Ureter (tissue), 1 donor: ENCODE data around the gene LHPP. TPM values are rescaled to one million over a fixed set of nuclear protein-coding genes. Genes with fewer than 3 reads are reported as not detected.
A peak's percentile ranks its signal among the peaks of the same experiment; 100 is the strongest.
"Not testable (repeated sequence)": the region's sequence is repeated elsewhere in the genome, so short reads cannot be mapped to it uniquely, and the experiment has no call there.

Experiments used
- DNase-seq: peaks from one replicate; pipeline ENCODE4 v3.0.0-alpha.2; 2020; ENCODE audit warnings: low spot score
- total RNA-seq: library from RNA; stranded (reverse); gene quantifications from one replicate; pipeline ENCODE4 v1.2.4, GENCODE V29; 2023
- donor health status: DM: yes; HTN: yes; CAD: no.

The LHPP gene
- 37.9 TPM for total RNA-seq

DNA sequence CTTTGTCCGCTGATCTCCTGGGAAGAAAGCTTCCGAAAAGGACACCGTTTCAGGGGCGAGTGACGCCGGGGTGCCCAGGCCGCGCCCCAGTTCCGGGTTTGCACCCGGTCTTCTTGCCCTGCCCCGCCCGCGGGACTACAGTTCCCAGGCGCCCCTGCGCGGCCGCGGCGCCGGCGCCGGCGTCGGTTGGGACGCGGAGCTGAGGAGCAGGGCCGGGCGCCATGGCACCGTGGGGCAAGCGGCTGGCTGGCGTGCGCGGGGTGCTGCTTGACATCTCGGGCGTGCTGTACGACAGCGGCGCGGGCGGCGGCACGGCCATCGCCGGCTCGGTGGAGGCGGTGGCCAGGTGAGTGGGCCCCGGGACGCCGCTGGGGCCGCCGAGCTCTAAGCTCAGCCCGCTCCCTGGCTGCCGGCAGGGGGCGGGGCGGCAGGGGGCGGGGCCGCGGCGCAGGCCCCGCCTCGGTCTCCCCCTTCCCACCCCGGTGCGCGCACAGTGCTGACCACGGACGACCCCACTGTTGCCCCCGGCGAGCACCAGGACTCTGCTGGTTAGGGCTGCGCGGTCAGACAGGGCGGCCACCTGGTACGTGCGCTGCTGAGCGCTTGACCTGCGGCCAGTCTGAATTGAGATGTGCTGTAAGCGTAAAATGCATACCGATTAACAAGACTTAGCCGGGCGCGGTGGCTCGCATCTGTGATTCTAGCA, at the start of gene LHPP:
Gene LHPP, plus strand, starts transcription at position 182 of the 706 bp plus-strand sequence. Its CDS starts 40 bp downstream, at position 222.
- DNase-seq = peak; percentile 84

- DNase-seq = no peak
Observed at GRCh38 chr10:124414076-124414475, 47.5 kb upstream of the LHPP start.

DNA sequence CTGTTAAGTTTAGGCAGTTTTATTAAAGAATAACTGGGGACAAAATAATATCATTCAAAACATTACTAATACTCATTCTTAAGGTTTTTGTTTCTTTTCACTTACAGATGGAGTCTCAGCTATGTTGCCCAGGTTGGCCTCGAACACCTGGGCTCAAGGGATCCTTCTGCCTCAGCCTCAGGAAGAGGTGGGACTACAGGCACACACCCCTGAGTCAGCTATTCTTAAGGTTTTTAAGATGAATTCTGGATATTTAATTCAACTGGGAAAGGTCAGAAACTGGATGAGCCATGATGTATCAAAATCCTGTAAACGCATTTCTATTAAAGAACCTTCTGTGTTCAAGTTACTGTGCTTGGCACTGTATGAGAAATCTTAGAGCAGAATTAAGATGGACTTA, 46.4 kb upstream of the LHPP start:
- DNase-seq = no peak

GRCh38 chr10:124416733-124417132, 44.9 kb upstream of the LHPP start:
- DNase-seq = no peak

- peak; percentile 52 for DNase-seq
Observed at GRCh38 chr10:124417895-124418725, 43.5 kb upstream of the LHPP start.

DNA sequence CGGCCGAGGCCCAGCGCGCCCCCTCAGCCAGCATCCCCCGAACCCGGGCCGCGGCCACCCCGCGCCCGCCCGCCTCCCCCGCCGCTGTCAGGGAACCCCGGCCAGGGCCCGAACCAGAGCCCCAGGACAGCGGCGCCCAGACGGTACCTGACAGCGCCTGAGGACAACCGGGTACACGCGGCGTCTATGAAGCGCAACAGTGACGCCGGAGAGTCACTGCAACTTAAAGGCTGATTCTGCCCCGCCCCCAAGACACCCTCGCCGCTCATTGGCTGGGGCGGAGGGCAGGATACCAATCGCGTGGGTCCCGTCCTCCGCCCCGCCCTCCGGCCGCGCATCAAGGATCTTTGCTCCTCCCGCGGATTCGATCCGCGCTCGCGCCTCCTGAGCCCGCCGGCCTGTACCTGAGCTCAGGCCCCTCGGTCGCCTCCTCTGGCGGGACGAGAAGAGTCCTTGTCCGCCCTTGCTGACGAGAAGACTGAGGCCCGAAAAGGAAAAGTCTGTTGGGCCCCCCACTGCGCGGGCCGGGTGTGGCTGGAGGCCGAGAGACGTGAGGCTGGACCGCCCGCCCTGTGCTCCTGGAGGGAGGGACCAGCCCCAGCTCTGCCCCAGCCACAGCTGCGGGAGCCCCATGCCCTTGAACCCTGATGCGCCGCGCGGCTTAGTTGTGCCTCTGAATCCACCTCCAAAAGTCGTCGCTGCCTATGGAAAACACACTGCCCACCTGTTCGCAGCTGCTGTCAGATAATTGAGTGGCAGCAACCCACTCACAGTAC, 42.7 kb upstream of the LHPP start, which contains the start of gene OAT:
Gene OAT, minus strand, starts transcription at position 198 of the 776 bp plus-strand sequence. CDS start 6,752 bp downstream, outside the sequence.
- peak; percentile 96 for DNase-seq

DNA sequence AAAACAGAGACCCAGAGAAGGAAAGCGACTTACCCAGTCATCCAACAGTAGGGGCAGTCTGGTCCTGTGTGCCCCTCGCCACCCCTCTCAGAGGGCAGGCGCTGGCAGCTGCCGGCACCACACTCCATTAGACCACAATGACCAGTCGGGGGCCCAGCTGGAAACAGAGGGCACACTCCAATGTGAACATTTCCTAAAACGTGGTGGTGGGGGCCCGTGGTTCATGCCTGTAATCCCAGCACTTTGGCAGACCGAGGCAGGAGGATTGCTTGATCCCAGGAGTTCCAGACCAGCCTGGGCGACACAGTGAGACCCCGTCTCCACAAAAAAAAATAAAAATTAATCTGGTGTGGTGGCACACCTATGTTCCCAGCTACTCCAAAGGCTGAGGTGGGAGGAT, 42.0 kb upstream of the LHPP start:
- no peak for DNase-seq

- DNase-seq = no peak
Observed at GRCh38 chr10:124420254-124420653, 41.4 kb upstream of the LHPP start.

GRCh38 chr10:124422742-124423141, 38.9 kb upstream of the LHPP start:
- no peak for DNase-seq

DNA sequence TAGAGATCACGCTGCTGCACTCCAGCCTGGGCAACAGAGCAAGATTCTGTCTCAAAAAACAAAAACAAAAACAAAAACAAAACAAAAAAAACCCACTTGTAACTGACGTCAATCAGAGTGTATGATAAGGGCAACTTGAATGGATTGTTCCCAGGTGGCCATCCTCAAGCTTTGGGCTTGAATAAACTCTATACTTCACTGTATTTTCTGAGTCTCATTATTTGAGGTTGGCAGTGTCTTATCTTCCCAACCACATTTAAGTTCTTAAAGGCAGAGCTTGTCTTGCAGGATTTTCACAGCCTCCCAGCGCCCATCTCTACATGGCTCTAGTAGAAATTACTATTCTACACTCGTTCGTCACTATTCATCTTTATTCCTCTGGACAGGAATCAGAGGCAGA, 37.8 kb upstream of the LHPP start:
- DNase-seq = no peak

GRCh38 chr10:124425227-124425962, 36.2 kb upstream of the LHPP start:
- no peak for DNase-seq

- no peak for DNase-seq
Observed at GRCh38 chr10:124428207-124428777, 33.3 kb upstream of the LHPP start.

GRCh38 chr10:124429576-124429975, 32.0 kb upstream of the LHPP start:
- DNase-seq = no peak

- no peak for DNase-seq
Observed at GRCh38 chr10:124430077-124430476, 31.5 kb upstream of the LHPP start.

DNA sequence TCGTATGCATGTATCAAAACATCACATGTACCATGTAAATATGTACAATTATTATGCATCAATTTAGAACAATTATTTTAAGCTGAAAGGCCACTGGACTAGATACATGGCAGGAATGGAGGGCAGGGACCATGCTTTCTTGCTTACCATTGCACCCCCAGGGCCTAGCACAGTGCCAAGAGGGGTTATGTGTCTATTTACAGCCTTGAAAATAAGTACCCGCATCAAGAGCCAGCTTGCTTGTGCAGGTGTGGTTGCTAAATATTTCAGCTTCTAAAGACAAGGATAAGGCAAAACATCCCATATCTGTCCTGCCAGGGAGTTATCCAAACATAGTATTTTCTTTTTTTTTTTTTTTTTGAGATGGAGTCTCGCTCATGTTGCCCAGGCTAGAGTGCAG, 28.2 kb upstream of the LHPP start:
- DNase-seq = no peak

- not testable (repeated sequence) for DNase-seq
Observed at GRCh38 chr10:124435683-124436082, 25.9 kb upstream of the LHPP start.

DNA sequence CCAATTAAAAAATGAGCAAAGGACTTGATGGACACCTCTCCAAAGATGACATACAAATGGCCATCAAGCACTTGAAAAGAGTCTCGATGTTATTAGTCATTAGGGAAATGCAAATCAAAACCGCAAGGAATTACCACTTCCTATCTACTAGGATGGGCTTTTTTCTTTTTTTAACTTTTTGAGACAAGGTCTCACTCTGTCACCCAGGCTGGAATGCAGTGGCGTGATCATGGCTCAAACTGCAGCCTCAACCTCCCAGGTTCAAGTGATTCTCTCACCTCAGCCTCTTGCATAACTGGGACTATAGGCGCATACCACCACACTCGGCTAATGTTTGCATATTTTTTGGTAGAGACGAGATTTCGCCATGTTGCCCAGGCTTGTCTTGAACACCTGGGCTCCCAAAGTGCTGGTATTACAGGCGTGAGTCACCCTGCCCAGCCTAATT, 25.4 kb upstream of the LHPP start:
- no peak for DNase-seq

- DNase-seq = not testable (repeated sequence)
Observed at GRCh38 chr10:124441694-124442093, 19.9 kb upstream of the LHPP start.

DNA sequence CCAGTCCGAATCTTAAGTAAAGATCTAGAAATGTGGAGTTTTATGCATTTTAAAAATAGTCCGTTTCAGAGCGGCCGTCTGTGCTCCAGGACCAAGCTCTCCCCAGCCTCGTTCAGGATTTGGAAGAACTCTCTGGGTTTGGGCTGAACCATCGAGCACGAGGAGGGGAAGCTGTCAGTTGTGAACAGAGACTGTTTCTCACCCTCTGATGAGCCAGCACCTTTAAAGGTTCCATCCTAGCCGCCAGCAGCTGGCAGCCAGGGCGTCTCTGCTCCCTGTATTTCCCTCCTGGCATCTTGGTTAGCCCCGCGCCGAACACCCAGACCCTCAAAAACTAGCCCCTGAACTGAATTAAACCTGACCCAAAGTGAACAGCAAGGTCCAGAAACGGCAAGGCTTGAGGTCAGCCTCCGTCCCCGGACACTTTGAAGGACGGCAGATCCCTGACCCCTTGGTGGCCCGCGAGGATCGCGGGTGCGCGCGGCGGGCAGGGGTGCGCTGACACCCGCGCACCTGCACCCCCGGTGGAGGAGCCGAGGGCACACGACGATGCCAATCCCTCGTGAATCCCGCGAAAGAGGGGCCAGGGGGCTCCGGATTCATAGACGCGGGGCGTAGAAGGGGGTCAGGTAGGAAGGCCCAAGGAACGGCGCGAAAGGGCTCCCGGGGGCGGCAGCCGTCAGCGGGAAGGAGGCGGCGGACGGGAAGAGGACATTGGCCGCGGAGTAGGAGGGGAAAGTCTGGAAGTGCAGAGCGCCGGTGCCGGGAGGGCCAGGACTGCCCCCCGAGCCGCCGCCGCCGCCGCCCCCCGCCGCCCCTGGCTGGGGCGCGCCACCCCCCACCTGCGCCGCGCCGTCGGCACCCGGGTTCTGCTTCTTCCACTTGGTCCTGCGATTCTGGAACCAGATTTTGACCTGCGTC, 14.5 kb upstream of the LHPP start:
- DNase-seq = no peak
